ENCODE results near the gene ID1. TPM values are rescaled to one million over a fixed set of nuclear protein-coding genes. Genes with fewer than 3 reads are reported as not detected.

Gene ID1
- total and polyA plus RNA-seq, 2 of the 13 experiments (the other 11 are each of a cell fraction or from before 2014, with no cell fraction given) = 320 to 419 TPM

DNA sequence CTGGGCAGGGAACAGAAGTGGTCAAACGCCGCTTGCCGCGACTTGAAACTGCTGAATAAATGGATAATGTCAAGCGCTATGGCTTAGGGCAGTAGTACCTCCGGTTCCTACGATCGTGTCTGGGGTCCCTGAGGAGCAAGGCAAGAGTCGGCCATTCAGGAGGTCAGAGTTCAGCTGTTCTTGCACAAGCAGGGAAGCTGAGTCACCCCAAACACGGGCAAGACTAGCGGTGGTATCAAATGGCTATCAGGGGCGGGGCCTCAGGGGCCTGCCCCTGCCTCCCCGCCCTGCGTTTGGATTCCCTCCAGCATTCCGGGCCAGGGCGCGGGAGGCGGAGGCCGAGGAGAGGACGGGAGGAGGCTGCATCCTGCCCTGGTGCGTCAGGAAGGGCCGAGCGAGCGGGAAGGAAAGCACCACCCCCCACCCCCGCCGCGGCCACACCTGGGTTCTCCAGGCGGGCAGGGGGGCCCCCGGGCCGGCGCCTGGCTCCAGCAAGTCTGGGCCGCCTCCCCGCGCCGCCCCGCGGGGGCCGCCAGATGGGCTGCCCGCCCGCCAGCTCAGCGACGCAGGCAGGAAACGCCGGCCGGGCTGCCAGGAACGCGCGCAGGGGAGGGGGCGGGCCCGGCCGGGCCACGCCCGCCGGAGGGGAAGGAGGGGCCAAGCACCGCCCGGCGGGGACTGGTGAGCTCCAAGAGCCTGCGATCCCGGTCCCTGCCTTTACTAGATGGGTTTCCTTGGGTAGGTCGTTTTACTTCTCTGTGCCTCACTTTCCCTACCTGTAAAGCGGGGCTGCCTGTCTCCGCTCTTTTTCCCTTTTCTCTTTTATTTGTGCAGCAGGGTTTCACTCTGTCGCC is 32.2 kb upstream of the ID1 start (continued):
- TF ChIP-seq, protein P1, sequence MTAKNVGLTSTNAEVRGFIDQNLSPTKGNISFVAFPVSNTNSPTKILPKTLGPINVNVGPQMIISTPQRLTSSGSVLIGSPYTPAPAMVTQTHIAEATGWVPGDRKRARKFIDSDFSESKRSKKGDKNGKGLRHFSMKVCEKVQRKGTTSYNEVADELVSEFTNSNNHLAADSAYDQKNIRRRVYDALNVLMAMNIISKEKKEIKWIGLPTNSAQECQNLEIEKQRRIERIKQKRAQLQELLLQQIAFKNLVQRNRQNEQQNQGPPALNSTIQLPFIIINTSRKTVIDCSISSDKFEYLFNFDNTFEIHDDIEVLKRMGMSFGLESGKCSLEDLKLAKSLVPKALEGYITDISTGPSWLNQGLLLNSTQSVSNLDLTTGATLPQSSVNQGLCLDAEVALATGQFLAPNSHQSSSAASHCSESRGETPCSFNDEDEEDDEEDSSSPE (CRISPR knock-in tag; IDR thresholded peaks at IDR 0.05) = peak; percentile 92
- TF ChIP-seq, protein P2, sequence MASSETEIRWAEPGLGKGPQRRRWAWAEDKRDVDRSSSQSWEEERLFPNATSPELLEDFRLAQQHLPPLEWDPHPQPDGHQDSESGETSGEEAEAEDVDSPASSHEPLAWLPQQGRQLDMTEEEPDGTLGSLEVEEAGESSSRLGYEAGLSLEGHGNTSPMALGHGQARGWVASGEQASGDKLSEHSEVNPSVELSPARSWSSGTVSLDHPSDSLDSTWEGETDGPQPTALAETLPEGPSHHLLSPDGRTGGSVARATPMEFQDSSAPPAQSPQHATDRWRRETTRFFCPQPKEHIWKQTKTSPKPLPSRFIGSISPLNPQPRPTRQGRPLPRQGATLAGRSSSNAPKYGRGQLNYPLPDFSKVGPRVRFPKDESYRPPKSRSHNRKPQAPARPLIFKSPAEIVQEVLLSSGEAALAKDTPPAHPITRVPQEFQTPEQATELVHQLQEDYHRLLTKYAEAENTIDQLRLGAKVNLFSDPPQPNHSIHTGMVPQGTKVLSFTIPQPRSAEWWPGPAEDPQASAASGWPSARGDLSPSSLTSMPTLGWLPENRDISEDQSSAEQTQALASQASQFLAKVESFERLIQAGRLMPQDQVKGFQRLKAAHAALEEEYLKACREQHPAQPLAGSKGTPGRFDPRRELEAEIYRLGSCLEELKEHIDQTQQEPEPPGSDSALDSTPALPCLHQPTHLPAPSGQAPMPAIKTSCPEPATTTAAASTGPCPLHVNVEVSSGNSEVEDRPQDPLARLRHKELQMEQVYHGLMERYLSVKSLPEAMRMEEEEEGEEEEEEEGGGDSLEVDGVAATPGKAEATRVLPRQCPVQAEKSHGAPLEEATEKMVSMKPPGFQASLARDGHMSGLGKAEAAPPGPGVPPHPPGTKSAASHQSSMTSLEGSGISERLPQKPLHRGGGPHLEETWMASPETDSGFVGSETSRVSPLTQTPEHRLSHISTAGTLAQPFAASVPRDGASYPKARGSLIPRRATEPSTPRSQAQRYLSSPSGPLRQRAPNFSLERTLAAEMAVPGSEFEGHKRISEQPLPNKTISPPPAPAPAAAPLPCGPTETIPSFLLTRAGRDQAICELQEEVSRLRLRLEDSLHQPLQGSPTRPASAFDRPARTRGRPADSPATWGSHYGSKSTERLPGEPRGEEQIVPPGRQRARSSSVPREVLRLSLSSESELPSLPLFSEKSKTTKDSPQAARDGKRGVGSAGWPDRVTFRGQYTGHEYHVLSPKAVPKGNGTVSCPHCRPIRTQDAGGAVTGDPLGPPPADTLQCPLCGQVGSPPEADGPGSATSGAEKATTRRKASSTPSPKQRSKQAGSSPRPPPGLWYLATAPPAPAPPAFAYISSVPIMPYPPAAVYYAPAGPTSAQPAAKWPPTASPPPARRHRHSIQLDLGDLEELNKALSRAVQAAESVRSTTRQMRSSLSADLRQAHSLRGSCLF (CRISPR knock-in tag; IDR thresholded peaks at IDR 0.05; ENCODE audit: borderline replicate concordance) = peak; percentile 78; the same call in 1 of the 2 replicates
- TF ChIP-seq HNF4A (CRISPR knock-in tag; IDR thresholded peaks at IDR 0.05) (peak; percentile 97), RAD51 (IDR thresholded peaks at IDR 0.05; ENCODE audit: borderline replicate concordance) (no peak), ZBTB20 (CRISPR knock-in tag; IDR thresholded peaks at IDR 0.05; ENCODE audit: borderline replicate concordance, low read depth) (peak; percentile 84; the same call in 1 of the 2 replicates), ZNF773 (CRISPR knock-in tag; IDR thresholded peaks at IDR 0.05; ENCODE audit: borderline replicate concordance) (no peak; the same call in 1 of the 2 replicates), KLF15 (CRISPR knock-in tag; IDR thresholded peaks at IDR 0.05; ENCODE audit: borderline replicate concordance) (peak; percentile 67), KDM2A (CRISPR knock-in tag; IDR thresholded peaks at IDR 0.05; ENCODE audit: borderline replicate concordance, low read depth) (peak; percentile 99), TEAD3 (CRISPR knock-in tag; optimal IDR thresholded peaks at IDR 0.05; ENCODE audit: borderline replicate concordance) (peak; percentile 97), HOXA9 (CRISPR knock-in tag; IDR thresholded peaks at IDR 0.05; ENCODE audit: borderline replicate concordance) (peak; percentile 93), ZKSCAN5 (CRISPR knock-in tag; IDR thresholded peaks at IDR 0.05) (no peak; the same call in 1 of the 2 replicates), RFX1 (IDR thresholded peaks at IDR 0.05) (no peak), GTF3A (CRISPR knock-in tag; conservative IDR thresholded peaks at IDR 0.05) (no peak; the same call in none of the 2 replicates), NFE2 (CRISPR knock-in tag; IDR thresholded peaks at IDR 0.05) (peak; percentile 99), CENPX (CRISPR knock-in tag; IDR thresholded peaks at IDR 0.05) (no peak), CBX1 (IDR thresholded peaks at IDR 0.05; ENCODE audit: low read depth) (peak; percentile 98), ZFP37 (CRISPR knock-in tag; IDR thresholded peaks at IDR 0.05; ENCODE audit: borderline replicate concordance) (peak; percentile 70; the same call in 1 of the 2 replicates)
- TF ChIP-seq, protein P3, sequence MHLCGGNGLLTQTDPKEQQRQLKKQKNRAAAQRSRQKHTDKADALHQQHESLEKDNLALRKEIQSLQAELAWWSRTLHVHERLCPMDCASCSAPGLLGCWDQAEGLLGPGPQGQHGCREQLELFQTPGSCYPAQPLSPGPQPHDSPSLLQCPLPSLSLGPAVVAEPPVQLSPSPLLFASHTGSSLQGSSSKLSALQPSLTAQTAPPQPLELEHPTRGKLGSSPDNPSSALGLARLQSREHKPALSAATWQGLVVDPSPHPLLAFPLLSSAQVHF (CRISPR knock-in tag; IDR thresholded peaks at IDR 0.05) = 0 out of 2 replicates have a peak, but pooled peaks have one; percentile 72
- TF ChIP-seq, protein P4, sequence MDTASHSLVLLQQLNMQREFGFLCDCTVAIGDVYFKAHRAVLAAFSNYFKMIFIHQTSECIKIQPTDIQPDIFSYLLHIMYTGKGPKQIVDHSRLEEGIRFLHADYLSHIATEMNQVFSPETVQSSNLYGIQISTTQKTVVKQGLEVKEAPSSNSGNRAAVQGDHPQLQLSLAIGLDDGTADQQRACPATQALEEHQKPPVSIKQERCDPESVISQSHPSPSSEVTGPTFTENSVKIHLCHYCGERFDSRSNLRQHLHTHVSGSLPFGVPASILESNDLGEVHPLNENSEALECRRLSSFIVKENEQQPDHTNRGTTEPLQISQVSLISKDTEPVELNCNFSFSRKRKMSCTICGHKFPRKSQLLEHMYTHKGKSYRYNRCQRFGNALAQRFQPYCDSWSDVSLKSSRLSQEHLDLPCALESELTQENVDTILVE (CRISPR knock-in tag; IDR thresholded peaks at IDR 0.05) = peak; percentile 96
- TF ChIP-seq, protein P5, sequence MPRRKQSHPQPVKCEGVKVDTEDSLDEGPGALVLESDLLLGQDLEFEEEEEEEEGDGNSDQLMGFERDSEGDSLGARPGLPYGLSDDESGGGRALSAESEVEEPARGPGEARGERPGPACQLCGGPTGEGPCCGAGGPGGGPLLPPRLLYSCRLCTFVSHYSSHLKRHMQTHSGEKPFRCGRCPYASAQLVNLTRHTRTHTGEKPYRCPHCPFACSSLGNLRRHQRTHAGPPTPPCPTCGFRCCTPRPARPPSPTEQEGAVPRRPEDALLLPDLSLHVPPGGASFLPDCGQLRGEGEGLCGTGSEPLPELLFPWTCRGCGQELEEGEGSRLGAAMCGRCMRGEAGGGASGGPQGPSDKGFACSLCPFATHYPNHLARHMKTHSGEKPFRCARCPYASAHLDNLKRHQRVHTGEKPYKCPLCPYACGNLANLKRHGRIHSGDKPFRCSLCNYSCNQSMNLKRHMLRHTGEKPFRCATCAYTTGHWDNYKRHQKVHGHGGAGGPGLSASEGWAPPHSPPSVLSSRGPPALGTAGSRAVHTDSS (CRISPR knock-in tag; conservative IDR thresholded peaks at IDR 0.05) = 0 out of 2 replicates have a peak, but pooled peaks have one; percentile 85

Data from HepG2 (cell line).